A549 (cell line): ENCODE results near the gene RAPGEF3. TPM values are rescaled to one million over a fixed set of nuclear protein-coding genes. Genes with fewer than 3 reads are reported as not detected.

Source experiments
- ATAC-seq, 2 experiments: fragments of 200-7000 bp in 1 of 2; fragments of >200 bp in 1 of 2; cut with Nextera tagmentation in 1 of 2; cut with Tn5 transposase in 1 of 2; 3 replicates each; pipeline versions ENCODE4 v1.8.0 to v1.9.1; 2018 to 2020; ENCODE audit warnings: mild to moderate bottlenecking in 1 of 2, moderate library complexity in 1 of 2
- CTCF ChIA-PET: fragments of 300-600 bp; sonication (Branson Sonifier 250); formaldehyde crosslinking; extraction: SDS; loops from one replicate; lab custom pipeline; 2021; ENCODE audit warnings: antibody characterized with exemption, inconsistent platforms; lab: Yijun Ruan, JAX
- POLR2A ChIA-PET: fragments of 350-600 bp; formaldehyde crosslinking; extraction: SDS; loops from one replicate; lab custom pipeline; 2021; ENCODE audit warnings: antibody characterized with exemption, inconsistent platforms; lab: Yijun Ruan, JAX
- DNase-seq, 2 experiments: peaks; one replicate each; pipeline versions ENCODE4 v3.0.0 to v3.0.0-alpha.2; 2011 to 2016; ENCODE audit warnings: low read depth in 1 of 2, low spot score in 1 of 2
- FAIRE-seq: peaks from 2 replicates; lab custom pipeline; 2011; peaks lifted over from hg19 to GRCh38; lab: Jason Lieb, UNC
- H3K27ac ChIP-seq, 2 experiments: fragments of >200 bp; sonication (Bioruptor Twin); formaldehyde crosslinking; 3 replicates each; pipeline ENCODE4 v1.5.1; 2016 to 2017
- H3K4me1 ChIP-seq: fragments of >200 bp; sonication (Bioruptor Twin); formaldehyde crosslinking; 3 replicates; pipeline ENCODE4 v1.6.1; 2016
- H3K4me2 ChIP-seq: fragments of >200 bp; sonication (Bioruptor Twin); formaldehyde crosslinking; 3 replicates; pipeline ENCODE4 v1.6.1; 2016
- H3K4me3 ChIP-seq: fragments of >200 bp; sonication (Bioruptor Twin); formaldehyde crosslinking; 3 replicates; pipeline ENCODE4 v1.5.1; 2016
- H3K9me3 ChIP-seq: fragments of >200 bp; sonication (Bioruptor Twin); formaldehyde crosslinking; 3 replicates; pipeline ENCODE4 v1.6.1; 2016
- CBX2 ChIP-seq: fragments of 200-600 bp; sonication (generic); IDR thresholded peaks from 2 replicates; pipeline ENCODE4 v1.6.1; 2016; ENCODE audit warnings: low read depth, mild to moderate bottlenecking, borderline replicate concordance
- CHD2 ChIP-seq: fragments of 150-350 bp; IDR thresholded peaks from 2 replicates; pipeline ENCODE4 v1.6.1; 2014; ENCODE audit warnings: low read length; ENCODE audit not compliant: partially characterized antibody
- EHF ChIP-seq: fragments of 250-450 bp; sonication (Bioruptor Pico); IDR thresholded peaks from 2 replicates; pipeline ENCODE4 v1.5.0; 2020; ENCODE audit warnings: mild to moderate bottlenecking
- EHMT2 ChIP-seq: fragments of 200-600 bp; sonication (generic); IDR thresholded peaks from 2 replicates; pipeline ENCODE4 v1.6.1; 2016; ENCODE audit warnings: antibody characterized with exemption, low read depth, mild to moderate bottlenecking, moderate library complexity
- EP300 ChIP-seq, 2 experiments: fragments of >200 bp; sonication (Bioruptor Twin); formaldehyde crosslinking; IDR thresholded peaks; 2 replicates in 1 of 2; 3 replicates in 1 of 2; pipeline ENCODE4 v1.6.1; 2016 to 2017
- ESRRA ChIP-seq: fragments of 150-350 bp; IDR thresholded peaks from 2 replicates; pipeline ENCODE4 v1.6.1; 2014; ENCODE audit warnings: mild to moderate bottlenecking, low read length, borderline replicate concordance
- FOXS1 ChIP-seq: fragments of 250-450 bp; sonication (Bioruptor Pico); IDR thresholded peaks from 2 replicates; pipeline ENCODE4 v1.5.0; 2020; ENCODE audit warnings: mild to moderate bottlenecking, moderate library complexity
- GATA3 ChIP-seq: IDR thresholded peaks from 2 replicates; pipeline ENCODE4 v1.6.1; 2012; ENCODE audit warnings: borderline replicate concordance
- HEYL ChIP-seq: fragments of 250-450 bp; sonication (Bioruptor Pico); IDR thresholded peaks from 2 replicates; pipeline ENCODE4 v1.8.0; 2021; ENCODE audit warnings: mild to moderate bottlenecking, moderate library complexity
- JUN ChIP-seq, 2 experiments: fragments of >200 bp; sonication (Bioruptor Twin); formaldehyde crosslinking; IDR thresholded peaks; 2 replicates in 1 of 2; 3 replicates in 1 of 2; pipeline ENCODE4 v1.6.1; 2016 to 2017
- KDM1A ChIP-seq: fragments of 200-600 bp; sonication (generic); IDR thresholded peaks from 2 replicates; pipeline ENCODE4 v1.6.1; 2016; ENCODE audit warnings: low read depth, mild to moderate bottlenecking
- MAZ ChIP-seq: fragments of 150-350 bp; IDR thresholded peaks from 2 replicates; pipeline ENCODE4 v1.6.1; 2014; ENCODE audit warnings: antibody characterized with exemption, low read depth, low read length, borderline replicate concordance
- MYC ChIP-seq: IDR thresholded peaks from 2 replicates; pipeline ENCODE4 v1.6.1; 2012; ENCODE audit warnings: mild to moderate bottlenecking, inconsistent platforms, low read length, improper control_type of control experiment, borderline replicate concordance
- POLR2A ChIP-seq: IDR thresholded peaks from 2 replicates; pipeline ENCODE4 v1.6.1; 2012; ENCODE audit warnings: mild to moderate bottlenecking, low read length
- RAD21 ChIP-seq, 2 experiments: fragments of >200 bp in 1 of 2; sonication (Bioruptor Twin) in 1 of 2; formaldehyde crosslinking in 1 of 2; IDR thresholded peaks in 1 of 2; conservative IDR thresholded peaks in 1 of 2; 2 replicates in 1 of 2; 3 replicates in 1 of 2; pipeline ENCODE4 v1.6.1; 2012 to 2018; ENCODE audit warnings: inconsistent platforms in 1 of 2
- RARB ChIP-seq: fragments of 250-450 bp; sonication (Bioruptor Pico); IDR thresholded peaks from 2 replicates; pipeline ENCODE4 v1.8.0; 2021; ENCODE audit warnings: mild to moderate bottlenecking, moderate library complexity
- RFX5 ChIP-seq: fragments of 450-650 bp; IDR thresholded peaks from 2 replicates; pipeline ENCODE4 v1.7.1; 2014; ENCODE audit warnings: antibody characterized with exemption, mild to moderate bottlenecking, moderate library complexity
- RNF2 ChIP-seq: fragments of 200-600 bp; sonication (generic); IDR thresholded peaks from 2 replicates; pipeline ENCODE4 v1.6.1; 2016; ENCODE audit warnings: low read depth, mild to moderate bottlenecking, antibody characterized with exemption, moderate library complexity, borderline replicate concordance
- SMC3 ChIP-seq: fragments of >200 bp; sonication (Bioruptor Twin); formaldehyde crosslinking; IDR thresholded peaks from 3 replicates; pipeline ENCODE4 v1.6.1; 2018; ENCODE audit warnings: inconsistent platforms
- SREBF2 ChIP-seq: fragments of 450-650 bp; IDR thresholded peaks from 2 replicates; pipeline ENCODE4 v1.6.1; 2014; ENCODE audit warnings: mild to moderate bottlenecking, moderate library complexity
- ZC3H11A ChIP-seq: fragments of 450-650 bp; IDR thresholded peaks from 2 replicates; pipeline ENCODE4 v1.6.1; 2014; ENCODE audit warnings: antibody characterized with exemption, mild to moderate bottlenecking
- ZFP36 ChIP-seq: fragments of 450-650 bp; IDR thresholded peaks from 2 replicates; pipeline ENCODE4 v1.6.1; 2014; ENCODE audit warnings: borderline replicate concordance; ENCODE audit not compliant: partially characterized antibody
- ZNF302 ChIP-seq: fragments of 250-450 bp; sonication (Bioruptor Pico); IDR thresholded peaks from 2 replicates; pipeline ENCODE4 v1.9.0; 2021; ENCODE audit warnings: inconsistent platforms, mild to moderate bottlenecking, moderate library complexity
- WGBS: methylation state at CpG from one replicate; pipeline ENCODE4 v1.1.6; 2017; ENCODE audit errors: missing lambda C conversion rate; 5-methylcytosine and 5-hydroxymethylcytosine counted together
- polyA plus RNA-seq, 4 experiments: library from polyadenylated mRNA; depleted of rRNA in 3 of 4; stranded (reverse); fragments of >200 nt; fragmentation: RNase III in 1 of 4; extraction: RNeasy Plus Mini Kit Qiagen cat#74134 plus additional on column Dnase treatment in 1 of 4; gene quantifications; 2 replicates in 3 of 4; 3 replicates in 1 of 4; pipeline ENCODE4 v1.2.3, GENCODE V29; 2011 to 2017
- TF ChIP-seq, protein P1 (sequence below): IDR thresholded peaks from 2 replicates; pipeline ENCODE4 v1.6.1; 2012; ENCODE audit warnings: low read depth, borderline replicate concordance
- TF ChIP-seq, protein P2 (sequence below): fragments of 250-450 bp; sonication (Bioruptor Pico); IDR thresholded peaks from 2 replicates; pipeline ENCODE4 v1.5.0; 2021; ENCODE audit warnings: mild to moderate bottlenecking, moderate library complexity, borderline replicate concordance
- TF ChIP-seq, protein P3 (sequence below): IDR thresholded peaks from 2 replicates; pipeline ENCODE4 v1.6.1; 2012
- TF ChIP-seq, protein P4 (sequence below): fragments of >200 bp; sonication (Bioruptor Twin); formaldehyde crosslinking; IDR thresholded peaks from 2 replicates; pipeline ENCODE4 v1.6.1; 2016
- TF ChIP-seq, protein P5 (sequence below): fragments of >200 bp; sonication (Bioruptor Twin); formaldehyde crosslinking; IDR thresholded peaks from 3 replicates; pipeline ENCODE4 v1.5.1; 2016

The RAPGEF3 gene
- polyA plus RNA-seq, 2 of the 4 experiments (the other 2 are of a cell fraction): 0.70 to 0.89 TPM

DNA sequence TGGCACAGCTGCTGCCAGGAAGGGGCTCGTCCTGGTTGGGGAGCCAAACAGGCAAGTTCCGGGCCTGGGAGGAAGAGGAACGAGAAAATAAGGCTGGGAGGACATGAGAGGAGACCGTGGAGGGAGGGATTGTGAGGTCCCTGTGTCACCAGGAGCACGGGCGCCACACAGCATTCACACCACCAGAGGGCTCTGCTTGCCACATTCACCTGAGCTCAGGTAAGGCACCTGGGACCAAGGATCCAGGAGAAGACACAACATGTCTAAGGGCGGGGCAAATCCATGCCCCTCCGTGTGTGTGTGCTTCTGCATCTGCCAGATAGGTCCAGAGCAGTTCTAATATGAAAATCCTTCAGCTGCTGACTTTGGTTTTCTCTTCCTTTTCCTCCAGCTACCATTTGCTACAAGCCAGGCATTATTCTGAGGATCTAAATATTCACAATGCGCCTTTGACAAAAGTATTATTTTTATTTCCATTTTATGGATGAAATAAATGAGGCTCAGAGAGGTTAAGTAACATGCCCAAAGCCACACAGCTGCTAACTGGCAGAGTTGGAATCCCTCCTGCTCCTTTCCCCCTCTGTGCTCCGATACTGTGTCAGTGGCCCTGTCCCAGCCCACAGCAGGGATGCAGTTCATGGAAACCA lies 14.6 kb downstream of the RAPGEF3 start (continued):
- TF ChIP-seq CBX2 (no peak), EHF (CRISPR knock-in tag) (no peak), CHD2 (no peak), JUN (IDR thresholded peaks at IDR 0.05) (no peak), SREBF2 (no peak), ZFP36 (peak; percentile 52), MYC (no peak), RAD21 (conservative IDR thresholded peaks at IDR 0.05 in 1 of 2, IDR thresholded peaks at IDR 0.05 in 1 of 2) (peak; percentile 58 to 61)
- TF ChIP-seq, protein P1, sequence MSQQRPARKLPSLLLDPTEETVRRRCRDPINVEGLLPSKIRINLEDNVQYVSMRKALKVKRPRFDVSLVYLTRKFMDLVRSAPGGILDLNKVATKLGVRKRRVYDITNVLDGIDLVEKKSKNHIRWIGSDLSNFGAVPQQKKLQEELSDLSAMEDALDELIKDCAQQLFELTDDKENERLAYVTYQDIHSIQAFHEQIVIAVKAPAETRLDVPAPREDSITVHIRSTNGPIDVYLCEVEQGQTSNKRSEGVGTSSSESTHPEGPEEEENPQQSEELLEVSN: no peak
- TF ChIP-seq, protein P2, sequence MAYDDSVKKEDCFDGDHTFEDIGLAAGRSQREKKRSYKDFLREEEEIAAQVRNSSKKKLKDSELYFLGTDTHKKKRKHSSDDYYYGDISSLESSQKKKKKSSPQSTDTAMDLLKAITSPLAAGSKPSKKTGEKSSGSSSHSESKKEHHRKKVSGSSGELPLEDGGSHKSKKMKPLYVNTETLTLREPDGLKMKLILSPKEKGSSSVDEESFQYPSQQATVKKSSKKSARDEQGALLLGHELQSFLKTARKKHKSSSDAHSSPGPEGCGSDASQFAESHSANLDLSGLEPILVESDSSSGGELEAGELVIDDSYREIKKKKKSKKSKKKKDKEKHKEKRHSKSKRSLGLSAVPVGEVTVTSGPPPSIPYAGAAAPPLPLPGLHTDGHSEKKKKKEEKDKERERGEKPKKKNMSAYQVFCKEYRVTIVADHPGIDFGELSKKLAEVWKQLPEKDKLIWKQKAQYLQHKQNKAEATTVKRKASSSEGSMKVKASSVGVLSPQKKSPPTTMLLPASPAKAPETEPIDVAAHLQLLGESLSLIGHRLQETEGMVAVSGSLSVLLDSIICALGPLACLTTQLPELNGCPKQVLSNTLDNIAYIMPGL (CRISPR knock-in tag): no peak
- TF ChIP-seq, protein P3, sequence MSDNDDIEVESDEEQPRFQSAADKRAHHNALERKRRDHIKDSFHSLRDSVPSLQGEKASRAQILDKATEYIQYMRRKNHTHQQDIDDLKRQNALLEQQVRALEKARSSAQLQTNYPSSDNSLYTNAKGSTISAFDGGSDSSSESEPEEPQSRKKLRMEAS: no peak
- TF ChIP-seq, protein P4, sequence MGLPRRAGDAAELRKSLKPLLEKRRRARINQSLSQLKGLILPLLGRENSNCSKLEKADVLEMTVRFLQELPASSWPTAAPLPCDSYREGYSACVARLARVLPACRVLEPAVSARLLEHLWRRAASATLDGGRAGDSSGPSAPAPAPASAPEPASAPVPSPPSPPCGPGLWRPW: no peak

DNA sequence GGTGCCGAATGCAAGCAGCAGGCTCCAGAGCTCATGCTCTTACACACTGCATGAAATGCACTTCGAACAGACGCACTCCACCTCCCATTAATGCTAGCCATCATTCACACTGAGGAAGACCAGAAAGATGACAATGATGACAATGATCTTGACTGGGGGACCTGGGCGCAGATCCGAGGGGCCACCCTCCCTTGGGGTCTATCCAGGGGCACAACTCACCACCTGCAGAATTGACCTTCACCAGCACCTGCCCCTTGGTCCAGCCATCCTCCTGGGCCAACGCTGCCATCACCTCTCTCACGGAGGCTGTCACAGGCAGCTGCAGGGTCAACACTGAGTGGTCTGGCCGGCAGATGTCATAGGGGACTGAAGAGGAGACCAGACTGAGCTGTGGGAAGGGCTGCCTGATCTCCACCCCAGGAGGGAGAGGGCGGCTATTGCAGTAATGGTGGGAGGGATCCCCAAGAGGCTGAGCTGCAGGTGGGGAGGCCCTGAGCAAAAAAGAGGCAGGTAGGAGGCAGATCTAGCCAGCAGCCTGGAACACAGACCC lies 15.3 kb downstream of the RAPGEF3 start:
- FAIRE-seq: no peak
- ATAC-seq: no peak
- Histone ChIP-seq H3K4me1 (peaks cover 8% of the 10 kb centered on the region), H3K9me3 (no peaks in the 10 kb centered on the region), H3K4me3 (no peak overlapping the region), H3K4me2 (no peak overlapping the region), H3K27ac (no peak overlapping the region)
- ChIA-PET CTCF (interaction anchor here (1.0 to 43.9 kb wide), 27 partner anchors 13 to 711 kb away, joined by 3 to 1399 read pairs (median 7); partner anchors contain the start of genes ENDOU, RAPGEF3 and SLC48A1), POLR2A (interaction anchor here (2.0 kb wide), 1 partner anchor 16 kb away, joined by 5 read pairs; no protein-coding TSS in a partner anchor)
- WGBS: 60% methylated on average over 9 of the region's 9 CpGs
- no peak for DNase-seq
- TF ChIP-seq KDM1A: no peak
- no peak for TF ChIP-seq RARB (CRISPR knock-in tag)
- TF ChIP-seq, protein P1: no peak
- TF ChIP-seq RFX5: no peak
- TF ChIP-seq, all 56 proteins: peak for 0

DNA sequence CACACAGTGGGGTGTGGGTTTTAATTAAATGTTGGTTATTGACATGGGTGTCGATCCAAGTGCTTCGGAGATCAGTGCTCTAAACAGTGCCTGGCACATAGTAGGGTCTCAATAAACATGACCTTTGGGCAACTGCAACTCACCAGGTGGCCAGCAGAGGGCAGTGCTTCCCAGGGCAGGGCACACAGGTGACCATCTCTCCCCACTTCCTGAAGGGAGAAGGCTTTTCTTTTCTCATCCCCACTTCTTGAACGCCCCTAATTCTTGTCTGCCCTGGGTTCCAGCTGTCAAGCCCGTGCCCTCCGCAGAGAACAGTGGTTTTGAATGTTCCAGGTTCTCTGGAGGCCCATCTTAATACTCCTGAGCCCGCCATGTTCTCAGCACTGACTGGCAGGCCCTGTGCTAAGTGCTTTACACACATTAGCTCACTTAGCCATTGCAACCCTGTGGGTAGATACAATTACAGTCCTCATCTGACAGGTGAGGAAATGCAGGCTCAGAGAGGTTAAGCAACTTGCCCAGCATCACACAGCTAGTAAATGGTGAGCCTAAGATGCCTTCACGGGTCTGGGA lies 16.3 kb downstream of the RAPGEF3 start:
- Histone ChIP-seq H3K4me3 (no peak overlapping the region), H3K4me1 (peaks cover 8% of the 10 kb centered on the region), H3K9me3 (no peaks in the 10 kb centered on the region), H3K27ac (no peak overlapping the region), H3K4me2 (no peak overlapping the region)
- WGBS: 28% methylated on average over 7 of the region's 7 CpGs
- peak; percentile 63 to 67 for DNase-seq
- CTCF ChIA-PET: interaction anchor here (0.6 to 43.9 kb wide), 43 partner anchors 14 to 963 kb away, joined by 3 to 1399 read pairs (median 5); partner anchors contain the start of genes ENDOU, RAPGEF3, RPAP3 and SLC48A1
- POLR2A ChIA-PET: interaction anchor here (2.0 kb wide), 1 partner anchor 17 kb away, joined by 5 read pairs; no protein-coding TSS in a partner anchor
- FAIRE-seq: no peak
- ATAC-seq: peak; percentile 12 to 75; a peak in 3 of 6 replicates
- TF ChIP-seq EP300 (IDR thresholded peaks at IDR 0.05) (no peak), GATA3 (0 out of 2 replicates have a peak, but pooled peaks have one; percentile 13), HEYL (CRISPR knock-in tag) (no peak), SMC3 (peak; percentile 94), MYC (no peak), KDM1A (no peak), ZNF302 (CRISPR knock-in tag) (no peak), RAD21 (conservative IDR thresholded peaks at IDR 0.05 in 1 of 2, IDR thresholded peaks at IDR 0.05 in 1 of 2) (peak; percentile 93 to 97), ESRRA (peak; percentile 99), POLR2A (no peak), RNF2 (no peak), EHMT2 (no peak), MAZ (no peak), ZC3H11A (no peak), FOXS1 (no peak), ZFP36 (peak; percentile 56)
- TF ChIP-seq, protein P5, sequence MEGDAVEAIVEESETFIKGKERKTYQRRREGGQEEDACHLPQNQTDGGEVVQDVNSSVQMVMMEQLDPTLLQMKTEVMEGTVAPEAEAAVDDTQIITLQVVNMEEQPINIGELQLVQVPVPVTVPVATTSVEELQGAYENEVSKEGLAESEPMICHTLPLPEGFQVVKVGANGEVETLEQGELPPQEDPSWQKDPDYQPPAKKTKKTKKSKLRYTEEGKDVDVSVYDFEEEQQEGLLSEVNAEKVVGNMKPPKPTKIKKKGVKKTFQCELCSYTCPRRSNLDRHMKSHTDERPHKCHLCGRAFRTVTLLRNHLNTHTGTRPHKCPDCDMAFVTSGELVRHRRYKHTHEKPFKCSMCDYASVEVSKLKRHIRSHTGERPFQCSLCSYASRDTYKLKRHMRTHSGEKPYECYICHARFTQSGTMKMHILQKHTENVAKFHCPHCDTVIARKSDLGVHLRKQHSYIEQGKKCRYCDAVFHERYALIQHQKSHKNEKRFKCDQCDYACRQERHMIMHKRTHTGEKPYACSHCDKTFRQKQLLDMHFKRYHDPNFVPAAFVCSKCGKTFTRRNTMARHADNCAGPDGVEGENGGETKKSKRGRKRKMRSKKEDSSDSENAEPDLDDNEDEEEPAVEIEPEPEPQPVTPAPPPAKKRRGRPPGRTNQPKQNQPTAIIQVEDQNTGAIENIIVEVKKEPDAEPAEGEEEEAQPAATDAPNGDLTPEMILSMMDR: peak; percentile 98
